GM23338 (cell line): ENCODE data around the gene ISL2.

Experiments
- CREB1 ChIP-seq: fragments of 250-450 bp; sonication (Bioruptor Pico); IDR thresholded peaks from 2 replicates; pipeline ENCODE4 v1.5.0; 2020; ENCODE audit warnings: low read depth, mild to moderate bottlenecking, moderate library complexity
- CTCF ChIP-seq, 2 experiments: fragments of 200-600 bp in 1 of 2; sonication (generic) in 1 of 2; conservative IDR thresholded peaks; 2 replicates each; pipeline versions ENCODE4 v1.5.1 to v1.6.1; 2016 to 2017; ENCODE audit warnings: antibody characterized with exemption in 2 of 2, low read depth in 2 of 2, mild to moderate bottlenecking in 2 of 2, moderate library complexity in 1 of 2
- ETS1 ChIP-seq: IDR thresholded peaks from 2 replicates; pipeline ENCODE4 v1.6.1; 2016; ENCODE audit warnings: antibody characterized with exemption
- EZH2 ChIP-seq: fragments of 200-600 bp; sonication (generic); IDR thresholded peaks from one replicate; pipeline ENCODE4 v1.8.0; 2017; ENCODE audit warnings: antibody characterized with exemption, mild to moderate bottlenecking, low read depth; ENCODE audit not compliant: unreplicated experiment
- EZH2phosphoT487 ChIP-seq: fragments of 200-600 bp; sonication (generic); IDR thresholded peaks from one replicate; pipeline ENCODE4 v1.8.1; 2018; ENCODE audit warnings: antibody characterized with exemption; ENCODE audit not compliant: unreplicated experiment
- JUNB ChIP-seq: IDR thresholded peaks from one replicate; pipeline ENCODE4 v1.6.1; 2016; ENCODE audit warnings: antibody characterized with exemption; ENCODE audit not compliant: unreplicated experiment
- POLR2AphosphoS5 ChIP-seq: IDR thresholded peaks from 2 replicates; pipeline ENCODE4 v1.6.1; 2016; ENCODE audit warnings: antibody characterized with exemption, low read depth
- STAT1 ChIP-seq: IDR thresholded peaks from one replicate; pipeline ENCODE4 v1.6.1; 2016; ENCODE audit warnings: antibody characterized with exemption; ENCODE audit not compliant: unreplicated experiment
- ZNF114 ChIP-seq: fragments of 250-450 bp; sonication (Bioruptor Pico); IDR thresholded peaks from 2 replicates; pipeline ENCODE4 v1.5.0; 2020; ENCODE audit warnings: mild to moderate bottlenecking, moderate library complexity
- TF ChIP-seq, protein P1 (sequence below): IDR thresholded peaks from one replicate; pipeline ENCODE4 v1.6.1; 2018; ENCODE audit warnings: antibody characterized with exemption; ENCODE audit not compliant: unreplicated experiment

DNA sequence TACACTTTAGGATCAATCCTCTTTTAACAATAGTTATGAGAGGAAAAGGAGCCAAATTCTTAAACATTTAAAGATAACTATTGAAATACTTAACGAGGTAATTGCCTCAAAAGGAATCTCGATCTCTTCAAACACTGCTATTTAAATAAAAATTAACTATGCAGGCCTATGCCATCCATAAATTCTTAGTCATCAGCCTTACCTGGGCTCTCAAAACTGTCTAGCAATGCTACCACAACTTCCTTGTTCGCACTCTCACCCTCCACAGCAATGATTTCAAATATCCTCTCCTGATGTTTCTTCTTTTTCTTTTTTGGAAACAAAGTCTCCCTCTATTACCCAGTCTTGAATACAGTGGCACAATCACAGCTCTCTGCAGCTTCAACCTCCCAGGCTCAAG, 37.6 kb upstream of the ISL2 start:
- TF ChIP-seq CTCF (conservative IDR thresholded peaks at IDR 0.05; ENCODE audit: low read depth in 2 of 2) (no peak), ZNF114 (CRISPR knock-in tag) (no peak), POLR2AphosphoS5 (no peak), STAT1 (no peak), JUNB (no peak), EZH2 (no peak), ETS1 (no peak), CREB1 (CRISPR knock-in tag) (no peak), EZH2phosphoT487 (no peak)
- TF ChIP-seq, protein P1, sequence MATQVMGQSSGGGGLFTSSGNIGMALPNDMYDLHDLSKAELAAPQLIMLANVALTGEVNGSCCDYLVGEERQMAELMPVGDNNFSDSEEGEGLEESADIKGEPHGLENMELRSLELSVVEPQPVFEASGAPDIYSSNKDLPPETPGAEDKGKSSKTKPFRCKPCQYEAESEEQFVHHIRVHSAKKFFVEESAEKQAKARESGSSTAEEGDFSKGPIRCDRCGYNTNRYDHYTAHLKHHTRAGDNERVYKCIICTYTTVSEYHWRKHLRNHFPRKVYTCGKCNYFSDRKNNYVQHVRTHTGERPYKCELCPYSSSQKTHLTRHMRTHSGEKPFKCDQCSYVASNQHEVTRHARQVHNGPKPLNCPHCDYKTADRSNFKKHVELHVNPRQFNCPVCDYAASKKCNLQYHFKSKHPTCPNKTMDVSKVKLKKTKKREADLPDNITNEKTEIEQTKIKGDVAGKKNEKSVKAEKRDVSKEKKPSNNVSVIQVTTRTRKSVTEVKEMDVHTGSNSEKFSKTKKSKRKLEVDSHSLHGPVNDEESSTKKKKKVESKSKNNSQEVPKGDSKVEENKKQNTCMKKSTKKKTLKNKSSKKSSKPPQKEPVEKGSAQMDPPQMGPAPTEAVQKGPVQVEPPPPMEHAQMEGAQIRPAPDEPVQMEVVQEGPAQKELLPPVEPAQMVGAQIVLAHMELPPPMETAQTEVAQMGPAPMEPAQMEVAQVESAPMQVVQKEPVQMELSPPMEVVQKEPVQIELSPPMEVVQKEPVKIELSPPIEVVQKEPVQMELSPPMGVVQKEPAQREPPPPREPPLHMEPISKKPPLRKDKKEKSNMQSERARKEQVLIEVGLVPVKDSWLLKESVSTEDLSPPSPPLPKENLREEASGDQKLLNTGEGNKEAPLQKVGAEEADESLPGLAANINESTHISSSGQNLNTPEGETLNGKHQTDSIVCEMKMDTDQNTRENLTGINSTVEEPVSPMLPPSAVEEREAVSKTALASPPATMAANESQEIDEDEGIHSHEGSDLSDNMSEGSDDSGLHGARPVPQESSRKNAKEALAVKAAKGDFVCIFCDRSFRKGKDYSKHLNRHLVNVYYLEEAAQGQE, result no peak
